Adrenal gland (tissue), 5 donors: ENCODE results near the gene CPN2.

Experiments used
- CTCF ChIP-seq, 6 experiments: fragments of 450-650 bp in 4 of 6; fragments of 200-600 bp in 2 of 6; sonication (generic) in 1 of 6; IDR thresholded peaks; 1 replicate in 5 of 6; 2 replicates in 1 of 6; pipeline versions ENCODE4 v1.5.1 to v1.8.0; 2016 to 2021; ENCODE audit warnings: antibody characterized with exemption in 6 of 6, mild to moderate bottlenecking in 2 of 6, moderate library complexity in 1 of 6
- POLR2A ChIP-seq, 2 donors: fragments of 450-650 bp; IDR thresholded peaks; one replicate each; pipeline ENCODE4 v1.6.1; 2017; ENCODE audit warnings: antibody characterized with exemption in 2 of 2, mild to moderate bottlenecking in 2 of 2, moderate library complexity in 1 of 2
- donor health status: DM: no; HTN: no; CAD: no.

- TF ChIP-seq CTCF (IDR thresholded peaks at IDR 0.05) (no peak), POLR2A (IDR thresholded peaks at IDR 0.05) (no peak)
Measured at GRCh38 chr3:194339356-194339755, 11.8 kb downstream of the CPN2 start.
